Inferior parietal cortex (tissue), 1 donor: Measurements from ENCODE around the gene CCDC187.

Source experiments
- DNase-seq: peaks from one replicate; pipeline ENCODE4 v3.0.0-alpha.2; 2016; ENCODE audit errors: extremely low spot score

Gene CCDC187

DNA sequence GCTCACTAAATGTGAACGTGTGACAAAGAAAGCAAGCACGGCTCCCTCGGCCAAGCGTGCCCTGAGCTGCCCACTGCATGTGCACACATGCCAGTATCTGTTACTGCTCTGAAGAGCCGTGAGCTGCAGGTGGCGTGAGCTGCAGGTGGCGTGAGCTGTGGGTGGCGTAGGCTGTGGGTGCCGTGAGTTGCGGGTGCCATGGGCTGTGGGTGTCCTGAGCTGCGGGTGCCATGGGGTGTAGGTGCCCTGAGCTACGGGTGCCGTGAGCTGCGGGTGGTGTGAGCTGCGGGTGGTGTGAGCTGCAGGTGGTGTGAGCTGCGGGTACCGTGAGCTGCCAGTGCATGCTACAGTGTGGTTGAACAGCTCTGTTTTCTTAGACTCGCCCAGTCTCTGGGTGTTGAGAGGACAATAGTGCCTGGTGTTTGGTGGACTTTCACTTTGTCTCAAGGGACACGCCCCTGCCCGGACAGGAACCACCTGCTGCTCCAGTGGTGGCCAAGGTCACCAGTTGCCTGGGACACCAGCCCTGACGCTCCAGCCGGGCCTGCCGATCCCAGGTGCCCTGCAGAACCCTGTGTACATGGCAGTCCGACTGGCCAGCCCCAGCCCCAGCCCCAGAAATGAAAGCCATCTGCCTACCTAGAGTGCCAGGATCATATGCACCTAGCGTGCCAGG is 6.7 kb downstream of the CCDC187 start:
- DNase-seq, result no peak

DNA sequence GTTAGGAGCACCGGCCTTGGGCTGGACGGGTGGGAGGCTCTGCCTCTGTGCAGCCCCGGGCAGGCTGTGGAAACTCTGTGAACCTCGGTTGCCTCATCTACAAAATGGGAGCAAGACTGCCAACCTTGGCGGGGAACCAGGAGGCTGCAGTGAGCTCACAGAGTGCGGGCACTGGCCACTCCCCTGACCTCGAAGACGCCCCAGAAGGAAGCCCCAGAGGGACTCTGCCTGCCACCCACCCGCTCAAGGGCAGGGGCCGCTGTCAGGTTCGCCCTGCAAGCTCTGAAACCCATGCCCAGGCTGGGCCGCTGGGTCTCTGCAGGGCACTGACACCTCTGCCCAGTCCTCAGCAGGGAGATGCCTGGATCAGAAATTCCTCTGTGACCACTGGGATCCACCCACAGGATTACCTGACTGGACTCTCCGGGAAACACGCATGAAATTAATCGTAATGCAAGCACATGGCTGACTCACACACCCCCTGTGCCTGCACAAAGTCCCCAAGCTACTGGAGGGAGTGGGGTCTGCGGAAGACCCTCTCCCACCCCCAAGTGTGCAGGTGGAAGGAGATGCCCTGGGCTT is 7.4 kb downstream of the CCDC187 start:
- DNase-seq, result no peak

DNA sequence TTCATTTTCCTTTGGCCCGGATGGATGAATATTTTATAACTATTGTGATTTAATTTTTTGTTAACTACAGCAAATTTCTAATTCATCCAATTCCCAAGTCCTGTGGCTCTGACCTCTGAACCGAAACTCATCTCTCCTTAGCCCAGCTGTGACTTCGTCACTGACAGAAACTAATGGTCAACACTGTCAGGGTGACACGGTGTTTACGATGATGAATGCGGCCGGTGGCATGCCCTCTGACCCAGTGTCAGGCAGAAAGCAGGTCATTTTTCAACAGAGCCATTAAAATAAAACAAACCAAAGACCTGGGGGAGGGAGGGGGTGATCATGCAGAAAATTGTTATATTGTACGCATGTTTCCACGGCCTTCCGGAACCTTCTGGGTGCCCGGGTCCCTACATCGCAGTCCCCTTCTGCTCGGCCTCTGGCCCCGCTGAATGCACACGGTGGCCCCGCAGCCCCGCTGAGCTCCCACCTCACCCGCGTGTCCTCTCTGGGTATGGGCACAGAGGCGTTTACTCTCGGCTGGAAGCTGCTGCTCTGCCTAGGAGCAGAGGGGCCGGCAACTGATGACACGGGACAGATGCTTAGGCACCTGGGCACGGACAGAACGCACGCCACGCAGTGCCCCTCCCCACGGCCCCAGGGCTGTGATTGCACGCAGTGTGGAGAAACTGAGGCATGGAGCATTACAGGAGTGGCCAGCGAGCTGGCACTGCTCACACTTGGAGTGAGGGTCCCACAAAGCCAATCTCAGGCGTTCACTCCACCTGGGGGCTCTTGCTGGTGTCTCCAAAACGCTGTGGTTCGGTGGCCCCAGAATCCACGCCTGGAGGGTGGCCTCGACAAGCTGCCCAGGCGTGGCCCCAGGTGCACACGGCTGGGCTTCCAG is 8.1 kb downstream of the CCDC187 start:
- no peak for DNase-seq

DNA sequence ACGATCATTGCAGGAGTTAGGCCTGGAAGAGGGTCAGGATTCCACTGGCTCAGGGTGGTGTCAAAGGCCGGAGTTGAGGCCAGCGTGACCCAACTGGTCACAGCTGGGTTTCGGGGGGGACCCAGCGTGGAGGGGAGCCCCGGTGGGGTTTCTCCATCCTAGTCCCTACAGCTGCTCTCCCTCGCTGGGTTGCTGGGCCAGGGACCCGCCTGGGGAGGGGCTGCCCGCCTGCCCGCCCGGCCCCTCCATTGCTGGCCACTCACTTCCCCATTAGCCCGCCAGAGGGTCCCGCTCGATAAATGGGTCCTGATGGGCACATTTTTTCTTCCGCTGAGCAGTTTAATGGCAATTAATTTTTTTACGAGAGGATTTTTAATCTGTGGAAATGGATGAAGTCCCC is 8.8 kb downstream of the CCDC187 start:
- no peak for DNase-seq

DNA sequence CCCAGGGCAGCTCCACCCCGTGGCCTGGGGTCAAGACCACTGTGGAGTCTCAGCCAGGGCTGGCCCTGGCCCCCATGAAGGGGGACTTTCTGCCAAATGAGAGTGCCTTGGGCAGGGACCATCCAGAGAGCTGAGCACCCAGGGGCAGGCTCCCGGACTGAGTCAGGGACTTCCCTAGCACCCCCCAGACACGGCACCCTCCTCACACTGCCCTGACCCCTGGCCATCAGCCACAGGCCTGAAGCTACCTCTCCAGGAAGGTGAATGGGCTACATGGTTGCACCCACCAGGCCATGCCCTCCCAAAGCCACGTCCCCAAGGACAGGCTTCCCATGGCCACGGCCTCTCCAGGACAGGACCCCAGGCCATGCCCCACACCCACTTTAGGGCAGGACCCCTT is 9.5 kb downstream of the CCDC187 start:
- DNase-seq, result no peak

DNA sequence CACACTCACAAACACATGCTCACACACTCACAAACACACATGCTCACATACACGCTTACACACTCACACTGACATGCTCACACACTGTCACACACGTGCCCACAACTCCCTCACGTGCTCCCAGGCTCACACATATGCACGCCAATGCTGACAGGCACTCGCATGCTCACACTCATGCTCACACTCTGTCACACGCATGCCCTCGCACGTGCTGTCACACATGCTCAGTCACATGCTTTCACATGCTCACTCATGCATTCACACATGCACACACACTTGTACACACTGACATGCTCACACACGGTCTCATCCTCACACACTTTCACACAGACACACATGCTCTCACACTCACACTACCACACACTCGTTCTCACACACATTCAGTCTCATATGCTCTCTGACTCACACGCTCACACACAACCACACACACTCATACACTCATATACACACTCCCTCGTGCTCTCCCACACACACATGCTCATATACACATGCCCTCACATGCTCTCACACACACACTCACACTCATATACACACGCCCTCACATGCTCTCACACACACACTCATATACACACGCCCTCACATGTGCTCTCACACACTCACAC is 10.3 kb downstream of the CCDC187 start:
- no peak for DNase-seq

DNA sequence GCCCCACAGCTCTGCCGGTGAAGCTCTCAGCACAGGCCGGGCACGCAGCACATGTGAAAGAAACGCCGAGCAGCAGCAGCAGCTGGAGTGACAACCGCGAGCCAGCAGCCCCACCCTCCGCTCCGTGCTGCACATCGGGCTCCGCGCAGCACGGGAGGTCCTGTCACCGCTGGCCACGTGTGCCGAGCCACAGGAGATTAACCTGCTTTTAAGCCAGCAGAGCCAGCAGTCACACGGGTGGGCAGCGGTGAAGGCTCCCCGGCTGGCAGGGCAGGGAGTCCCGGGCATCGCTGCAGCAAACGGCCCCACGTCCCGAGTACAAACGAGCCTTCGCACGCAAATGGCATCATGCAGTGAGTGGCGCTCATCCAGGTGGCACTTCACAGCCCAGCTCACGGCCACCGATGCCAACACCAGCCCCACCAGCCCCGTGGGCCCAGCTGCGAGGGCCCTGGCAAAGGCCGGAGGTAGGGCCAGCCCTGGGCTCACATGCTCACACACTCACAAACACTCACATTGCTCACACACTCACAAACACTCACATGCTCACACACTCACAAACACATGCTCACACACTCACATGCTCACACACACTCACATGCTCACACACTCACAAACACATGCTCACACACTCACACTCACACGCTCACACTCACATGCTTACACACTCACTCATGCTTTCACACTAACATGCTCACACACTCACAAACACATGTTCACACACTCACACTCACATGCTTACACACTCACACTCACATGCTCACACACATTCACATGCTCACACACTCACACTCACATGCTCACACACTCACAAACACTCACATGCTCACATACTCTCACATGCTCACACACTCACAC is 11.1 kb downstream of the CCDC187 start:
- no peak for DNase-seq

DNA sequence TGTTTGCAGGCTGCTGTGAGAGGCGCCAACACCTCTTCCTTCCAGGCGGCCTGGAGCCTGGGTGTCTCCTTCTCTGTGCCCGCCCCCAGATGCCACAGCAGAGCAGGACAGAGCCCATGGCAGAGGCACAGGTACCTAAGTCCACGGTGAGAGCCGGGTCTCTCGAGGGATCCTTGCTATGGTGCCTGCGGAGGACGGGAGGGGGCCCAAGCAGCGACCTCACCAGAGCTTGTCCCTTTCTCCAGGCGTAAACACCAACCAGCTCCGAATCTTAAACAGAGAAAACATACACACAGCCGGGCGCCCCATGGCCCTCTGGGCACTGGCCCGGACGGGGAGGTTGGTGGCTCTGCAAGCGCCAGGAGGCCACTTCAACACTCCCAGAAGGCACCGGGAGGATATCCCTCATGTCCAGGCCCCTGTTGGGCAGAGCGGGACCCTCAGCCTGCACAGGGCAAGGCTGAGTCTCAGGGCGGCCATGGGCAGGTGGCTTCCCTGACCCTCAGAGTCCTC is 11.8 kb downstream of the CCDC187 start:
- no peak for DNase-seq

DNA sequence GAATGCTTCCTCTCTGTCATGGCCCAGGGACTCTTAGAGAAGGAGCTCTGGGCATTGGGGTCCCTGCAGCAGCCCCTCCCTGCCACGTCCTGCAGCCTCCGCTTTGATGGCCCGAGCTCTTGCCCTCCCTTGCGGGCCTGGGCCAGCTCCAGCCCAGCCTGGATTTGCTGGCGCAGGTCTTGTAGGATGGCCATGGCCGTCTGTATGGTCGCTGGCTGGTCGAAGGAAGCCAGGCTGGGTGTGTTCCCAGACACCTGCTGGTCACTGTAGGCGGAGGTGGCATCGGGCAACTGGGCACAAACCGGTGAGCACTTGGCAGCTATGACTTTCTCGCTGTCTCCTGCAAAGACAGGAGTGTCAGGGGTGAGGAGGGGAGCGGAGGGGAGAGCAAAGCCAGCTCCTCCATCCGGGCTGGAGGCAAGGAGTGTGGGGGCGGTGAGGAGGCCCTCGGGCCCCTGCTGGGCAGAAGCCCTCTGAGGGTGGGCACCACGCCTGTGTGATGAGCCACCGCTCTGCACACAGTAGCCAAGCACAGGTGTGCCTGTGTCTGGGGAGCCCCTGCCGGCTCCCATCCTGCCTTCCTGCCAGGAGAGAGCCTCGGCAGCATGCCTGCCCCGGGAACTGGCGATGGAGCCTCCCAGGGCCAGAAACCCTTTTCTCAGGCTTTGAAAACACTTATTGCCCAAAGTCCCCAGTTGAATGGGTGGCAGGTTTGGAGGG is 12.4 kb downstream of the CCDC187 start:
- DNase-seq, result no peak

DNA sequence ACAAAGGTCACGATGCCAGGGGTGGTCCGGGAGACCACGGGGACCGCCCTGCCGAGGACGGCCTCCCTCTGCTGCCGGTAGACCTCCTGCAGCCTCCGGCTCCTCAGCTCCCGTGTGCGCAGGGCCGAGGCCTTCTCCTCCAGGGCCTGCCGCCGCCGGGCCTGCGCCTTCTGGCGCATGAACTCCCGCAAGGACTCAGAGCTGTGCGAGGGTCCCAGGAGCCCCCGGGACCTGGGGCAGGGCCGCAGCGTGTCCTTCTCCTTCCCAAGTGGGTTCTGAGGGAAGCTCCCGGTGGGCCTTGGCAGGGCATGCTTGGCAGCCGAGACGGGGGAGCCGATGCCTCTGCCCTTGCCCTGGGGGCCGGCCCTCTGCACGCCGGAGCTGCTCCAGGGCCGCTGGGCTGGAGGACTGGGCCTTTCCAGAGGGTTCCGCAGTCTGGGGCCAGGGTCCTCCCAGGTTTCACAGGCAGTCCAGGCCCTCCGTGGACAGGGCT is 13.3 kb downstream of the CCDC187 start:
- no peak for DNase-seq

DNA sequence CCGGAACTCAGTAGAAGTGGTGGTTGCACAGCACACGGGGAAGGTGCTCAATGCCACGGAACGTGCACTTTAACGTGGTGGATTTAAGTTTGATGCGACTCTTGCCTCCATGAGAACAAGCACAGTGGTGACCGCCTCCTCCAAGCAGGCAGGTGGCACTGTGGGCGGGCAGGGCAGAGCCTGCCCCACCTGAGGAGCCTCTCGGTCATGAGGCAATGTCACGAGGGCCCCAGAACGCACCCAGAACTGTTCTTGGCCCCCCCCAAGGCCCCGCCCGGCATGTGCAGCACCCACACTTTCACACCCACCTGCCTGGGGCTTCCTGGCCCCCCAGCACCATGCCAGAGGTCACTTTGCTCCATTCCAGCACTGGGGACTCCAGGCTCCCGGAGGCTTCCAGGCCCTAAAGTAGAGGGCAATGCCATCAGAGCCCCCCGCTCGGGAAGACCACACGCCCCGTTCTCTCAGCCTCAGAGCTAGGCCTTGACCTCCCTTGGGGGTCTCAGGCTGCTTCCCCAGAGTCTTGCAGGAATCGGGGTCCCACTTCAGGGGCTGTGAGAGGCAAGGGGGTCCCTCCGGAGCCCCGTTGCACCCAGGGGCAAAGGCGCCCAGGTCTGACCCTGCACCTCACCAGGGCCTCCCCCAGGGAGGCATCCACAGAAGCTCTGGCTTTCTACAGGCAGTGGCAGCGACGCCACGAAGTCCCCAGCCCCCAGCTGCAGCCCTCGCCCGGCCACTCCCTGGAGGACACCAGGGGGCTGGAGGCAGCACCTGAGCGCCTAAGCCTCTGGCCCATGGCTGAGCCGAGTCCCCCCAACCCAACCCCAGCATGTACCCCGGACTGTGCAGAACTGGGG is 14.0 kb downstream of the CCDC187 start:
- DNase-seq, result no peak

DNA sequence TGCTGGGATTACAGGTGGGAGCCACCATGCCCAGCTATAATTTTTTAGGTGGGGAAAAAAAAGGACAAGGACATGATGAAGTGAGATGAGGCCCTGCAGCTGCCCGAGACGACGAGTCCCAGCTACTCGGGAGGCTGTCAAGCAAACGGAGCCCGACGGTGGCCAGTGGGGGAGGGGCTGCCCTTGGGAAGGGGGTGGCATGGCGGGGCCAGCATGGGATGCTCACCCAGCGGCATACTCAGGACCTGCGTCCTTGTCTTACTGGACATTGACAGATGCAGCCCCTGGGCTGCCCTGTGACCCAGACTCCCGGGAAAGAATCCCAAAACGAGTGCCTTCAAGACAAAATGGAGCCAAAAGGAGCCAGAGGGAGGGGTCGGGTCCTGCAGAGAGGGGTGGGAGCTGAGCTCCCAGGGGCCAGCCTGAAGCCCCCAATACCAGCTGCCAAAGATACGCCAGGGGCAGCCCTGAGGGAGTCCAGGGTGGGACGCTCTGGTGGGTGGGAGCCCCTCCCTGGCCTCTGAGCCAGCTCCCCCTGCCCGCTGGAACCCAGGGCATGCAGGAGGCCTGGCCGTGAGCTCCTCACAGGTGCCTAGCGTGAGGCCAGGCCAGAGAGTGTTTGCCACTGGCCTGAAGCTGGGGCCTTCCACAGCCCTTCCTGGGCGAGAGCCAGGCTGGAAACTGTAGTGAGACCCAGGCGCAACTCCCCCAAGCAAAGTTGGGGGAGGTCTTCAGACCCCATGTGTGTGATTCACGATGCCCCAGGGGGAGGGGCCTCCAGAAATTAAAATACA is 15.7 kb downstream of the CCDC187 start:
- DNase-seq, result no peak

DNA sequence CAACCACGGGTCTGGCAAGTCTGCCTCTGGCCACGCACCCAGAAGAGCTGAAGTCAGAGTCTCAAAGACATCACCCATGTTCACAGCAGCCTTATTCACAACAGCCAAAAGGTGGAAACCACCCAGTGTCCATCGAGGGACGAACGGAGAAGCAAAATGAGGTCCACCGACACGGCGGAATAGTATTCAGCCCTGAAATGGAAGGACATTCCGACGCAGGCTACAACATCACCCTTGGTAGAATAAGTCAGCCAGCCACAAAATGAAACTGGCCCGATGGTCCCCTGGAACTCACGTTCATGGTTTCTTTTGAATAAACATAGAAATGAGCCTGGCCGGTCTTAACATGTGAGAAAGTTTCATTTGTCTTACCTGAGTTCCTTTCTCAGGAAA is 16.9 kb downstream of the CCDC187 start:
- DNase-seq, result no peak

DNA sequence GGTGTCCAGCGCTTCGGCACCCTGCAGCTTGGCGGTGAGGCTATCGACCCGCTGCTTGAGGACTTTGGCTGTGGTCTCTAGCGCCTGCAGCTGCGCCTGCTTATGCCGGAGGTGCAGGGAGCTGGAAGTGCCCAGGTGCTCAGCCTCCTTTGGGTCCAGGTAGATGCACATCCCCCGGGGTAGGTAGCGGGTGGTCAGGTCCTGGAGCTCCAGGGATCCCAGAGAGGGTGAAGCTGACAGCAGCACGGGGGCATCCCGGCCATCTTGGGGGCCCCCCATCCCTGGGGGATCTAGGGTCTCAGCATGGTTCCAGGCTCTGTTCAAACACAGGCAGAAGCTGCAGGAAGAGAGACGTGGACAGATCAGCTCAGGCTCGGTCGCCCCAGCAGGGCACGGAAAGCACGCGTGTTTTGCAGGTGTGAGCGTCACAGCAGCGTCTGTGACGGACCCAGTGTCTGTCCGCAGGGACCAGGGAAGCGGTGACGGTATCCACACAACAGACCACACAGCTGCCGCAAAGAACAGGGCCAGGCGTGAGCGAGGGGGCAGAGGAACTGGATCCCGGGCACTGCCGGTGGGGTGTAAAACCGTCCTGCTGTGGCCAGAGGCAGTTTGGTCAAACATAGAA is 17.4 kb downstream of the CCDC187 start:
- DNase-seq, result no peak

DNA sequence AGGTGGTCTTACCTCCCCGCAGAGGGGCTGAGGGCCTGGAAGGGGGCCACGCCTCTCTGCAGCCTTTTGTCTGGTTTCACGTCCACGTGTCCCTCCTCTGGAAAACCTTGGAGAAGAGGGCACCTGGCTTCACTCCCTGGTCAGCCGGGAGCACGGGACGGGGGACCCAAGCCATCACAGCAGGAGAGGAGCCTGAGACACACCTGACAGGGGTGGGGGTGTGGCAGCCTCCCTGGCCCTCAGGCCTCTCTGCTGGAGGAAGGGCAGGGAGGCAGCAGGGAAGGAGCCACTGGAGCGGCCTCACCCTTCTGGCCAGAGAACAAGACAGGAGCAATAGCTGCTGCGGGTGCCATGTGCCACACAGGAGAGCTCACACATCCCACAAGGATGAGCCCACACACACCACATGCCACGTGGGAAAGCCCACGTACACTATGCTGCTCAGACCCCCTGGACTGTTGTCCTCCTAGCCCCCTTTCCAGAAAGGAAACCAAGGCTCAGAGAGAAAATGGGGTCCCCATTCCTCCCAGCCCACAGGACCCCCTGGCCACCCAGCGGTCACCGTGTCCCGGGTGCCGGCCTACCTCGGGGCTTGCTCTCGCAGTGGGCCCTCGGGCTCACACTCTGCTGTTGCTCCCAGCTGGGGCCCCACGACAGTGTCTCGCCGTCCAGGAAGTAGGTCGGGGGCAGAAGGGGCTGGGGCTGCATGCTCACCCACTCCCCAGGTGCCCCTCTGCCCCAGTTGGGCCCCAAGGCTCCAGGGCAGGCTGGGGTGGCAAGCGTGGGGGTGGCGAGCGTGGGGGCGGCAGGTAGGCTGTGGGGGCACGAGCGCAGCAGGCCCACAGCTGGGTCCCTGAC is 18.2 kb downstream of the CCDC187 start:
- no peak for DNase-seq

DNA sequence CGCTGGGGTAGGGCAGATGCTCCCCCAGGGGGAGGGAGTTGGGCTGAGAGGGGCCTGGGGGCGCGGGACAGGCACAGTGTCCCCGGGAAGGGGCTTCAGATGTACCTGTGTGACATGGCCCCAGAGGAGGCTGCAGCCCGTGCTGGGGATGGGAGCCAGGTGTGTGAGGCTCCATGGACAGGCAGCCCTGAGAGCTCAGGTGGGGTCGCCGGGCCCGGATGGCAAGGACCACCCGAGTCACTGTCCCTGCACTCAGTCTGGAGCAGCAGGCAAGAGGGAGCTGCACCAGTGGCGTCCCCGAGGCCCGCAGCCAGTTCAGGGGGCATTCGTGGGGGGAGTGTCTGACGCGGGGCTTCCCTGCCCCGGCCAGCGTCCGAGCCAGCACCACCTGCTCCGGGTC is 18.9 kb downstream of the CCDC187 start:
- DNase-seq, result no peak

DNA sequence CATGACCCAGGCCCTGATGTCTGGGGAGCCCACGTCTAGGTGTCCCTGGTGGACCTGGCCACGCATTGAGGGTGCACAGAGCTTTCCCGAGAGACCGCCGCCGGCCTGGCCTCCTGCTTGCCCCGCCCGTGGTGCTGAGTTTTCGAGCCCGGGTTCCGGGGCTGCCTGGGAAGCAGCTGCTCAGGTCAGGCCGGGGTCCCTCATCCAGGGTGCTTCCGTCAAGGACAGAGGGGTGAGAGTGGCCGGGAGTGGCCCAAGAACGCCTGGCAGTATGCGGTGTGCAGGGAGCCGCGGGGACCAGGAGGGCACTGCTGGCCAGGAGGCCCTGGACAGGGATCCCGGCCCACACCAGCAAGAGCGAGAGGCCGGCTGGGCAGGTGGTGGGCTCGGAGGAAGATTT is 19.6 kb downstream of the CCDC187 start:
- DNase-seq, result no peak
